GM19023 (cell line): ENCODE results near the gene LCE5A.
"Not testable (repeated sequence)": the region's sequence is repeated elsewhere in the genome, so short reads cannot be mapped to it uniquely, and the experiment has no call there.

Experiments
- ATAC-seq: cut with Tn5 transposase; IDR thresholded peaks from one replicate; pipeline ENCODE4 v1.9.1; 2021; ENCODE audit warnings: mild to moderate bottlenecking, moderate library complexity; ENCODE audit not compliant: unreplicated experiment

Gene LCE5A, protein sequence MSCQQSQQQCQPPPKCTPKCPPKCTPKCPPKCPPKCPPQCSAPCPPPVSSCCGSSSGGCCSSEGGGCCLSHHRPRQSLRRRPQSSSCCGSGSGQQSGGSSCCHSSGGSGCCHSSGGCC

DNA sequence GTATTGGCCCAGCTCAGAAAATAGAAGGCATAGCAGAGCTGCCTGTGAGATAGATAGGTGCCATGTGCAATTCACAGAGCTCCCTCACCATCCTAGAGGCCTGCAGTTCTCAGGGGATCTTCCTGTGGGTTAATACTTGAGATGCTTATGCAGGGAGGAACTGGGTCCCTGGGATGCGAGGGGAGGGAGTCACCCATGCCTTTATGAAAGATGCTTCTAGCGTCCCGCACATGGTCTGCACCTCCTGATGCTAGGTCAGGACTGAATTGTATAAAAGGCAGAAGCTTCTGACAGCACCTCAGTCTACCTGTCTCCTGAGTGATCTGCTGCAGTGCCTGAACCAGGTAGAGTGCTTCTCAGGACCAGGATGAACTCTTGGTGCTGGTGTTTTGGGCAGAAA lies at the start of gene LCE5A:
LCE5A (plus strand) TSS at position 301 of the 400 bp plus-strand sequence. CDS start 732 bp downstream, outside the sequence.
- no peak for ATAC-seq

DNA sequence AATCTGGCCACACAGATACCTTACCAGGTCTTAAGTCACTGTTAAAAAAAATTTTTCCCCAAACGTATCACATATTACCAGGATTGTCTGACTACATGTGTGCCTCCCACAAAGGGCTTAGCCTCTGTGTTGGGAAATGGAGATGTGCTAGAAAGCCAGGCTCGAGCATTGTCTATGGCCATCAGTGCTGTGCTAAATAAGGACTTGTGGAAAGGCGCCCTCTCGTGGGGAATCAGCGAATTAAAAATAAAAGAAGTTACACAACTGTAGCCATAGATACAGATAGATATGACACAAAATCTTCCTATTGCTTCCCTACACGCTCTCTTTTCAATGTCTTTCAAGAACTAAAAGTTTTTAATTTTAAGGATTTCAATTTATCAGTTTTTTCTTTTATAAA lies 49.1 kb upstream of the LCE5A start:
- no peak for ATAC-seq

DNA sequence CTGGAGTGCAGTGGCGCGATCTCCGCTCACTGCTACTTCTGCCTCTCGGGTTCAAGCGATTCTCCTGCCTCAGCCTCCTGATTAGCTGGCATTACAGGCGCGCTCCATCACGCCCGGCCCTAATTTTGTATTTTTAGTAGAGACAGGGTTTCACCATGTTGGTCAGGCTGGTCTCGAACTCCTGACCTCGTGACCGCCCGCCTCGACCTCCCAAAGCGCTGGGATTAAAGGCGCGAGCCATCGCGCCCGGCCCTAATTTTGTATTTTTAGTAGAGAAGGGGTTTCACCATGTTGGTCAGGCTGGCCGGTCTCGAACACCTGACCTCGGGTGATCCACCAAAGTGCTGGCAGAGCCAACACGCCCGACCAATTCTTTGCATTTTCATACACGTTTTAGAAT lies 48.0 kb upstream of the LCE5A start:
- no peak for ATAC-seq

DNA sequence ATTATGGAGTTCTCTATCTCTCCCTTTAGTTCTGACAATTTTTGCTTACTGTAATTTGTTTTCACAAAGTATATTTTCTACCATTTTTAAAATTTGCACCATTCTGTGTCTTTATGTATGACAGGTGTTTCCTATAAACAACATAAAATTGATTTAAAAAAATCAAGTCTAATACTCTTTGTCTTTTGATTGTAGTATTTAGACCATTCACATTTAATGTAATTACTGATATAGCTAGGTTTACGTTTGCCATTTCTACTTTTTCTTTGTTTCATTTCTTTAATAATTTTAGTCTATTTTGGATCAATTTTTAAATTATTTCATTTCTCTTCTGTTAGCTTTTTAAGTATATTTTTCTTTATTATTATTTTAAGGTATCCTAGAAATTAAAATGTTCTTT lies 44.4 kb upstream of the LCE5A start:
- no peak for ATAC-seq

DNA sequence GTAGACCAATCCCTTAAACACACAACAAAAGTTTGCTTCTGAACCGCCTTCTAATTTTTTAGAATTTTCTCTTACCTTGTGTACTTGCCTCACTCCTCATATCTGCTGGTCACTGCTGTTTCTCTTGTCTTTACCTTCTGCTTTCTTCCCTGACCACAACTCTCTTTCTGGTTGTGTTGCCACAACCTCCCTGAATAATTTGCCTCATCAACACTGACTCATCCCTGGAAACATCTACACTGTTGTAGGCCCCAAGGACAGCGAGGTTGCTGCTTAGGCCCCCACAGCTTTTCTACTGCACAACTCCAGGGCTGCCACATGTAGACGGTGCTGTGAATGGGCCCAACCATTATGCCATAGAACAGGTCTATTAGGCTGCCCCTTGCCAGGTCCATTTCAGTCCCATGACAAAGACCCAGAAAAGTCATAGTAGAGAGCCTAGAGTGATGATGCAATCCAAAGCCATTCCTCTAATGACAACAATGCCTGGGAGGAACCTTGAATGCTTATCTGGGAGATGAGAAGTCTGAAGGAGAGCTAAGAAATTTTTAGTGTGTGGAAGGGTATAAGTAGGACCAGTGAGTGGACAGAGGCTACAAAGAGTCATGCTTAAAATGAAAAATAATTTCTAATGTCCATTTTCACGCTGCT lies 36.6 kb upstream of the LCE5A start:
- no peak for ATAC-seq

DNA sequence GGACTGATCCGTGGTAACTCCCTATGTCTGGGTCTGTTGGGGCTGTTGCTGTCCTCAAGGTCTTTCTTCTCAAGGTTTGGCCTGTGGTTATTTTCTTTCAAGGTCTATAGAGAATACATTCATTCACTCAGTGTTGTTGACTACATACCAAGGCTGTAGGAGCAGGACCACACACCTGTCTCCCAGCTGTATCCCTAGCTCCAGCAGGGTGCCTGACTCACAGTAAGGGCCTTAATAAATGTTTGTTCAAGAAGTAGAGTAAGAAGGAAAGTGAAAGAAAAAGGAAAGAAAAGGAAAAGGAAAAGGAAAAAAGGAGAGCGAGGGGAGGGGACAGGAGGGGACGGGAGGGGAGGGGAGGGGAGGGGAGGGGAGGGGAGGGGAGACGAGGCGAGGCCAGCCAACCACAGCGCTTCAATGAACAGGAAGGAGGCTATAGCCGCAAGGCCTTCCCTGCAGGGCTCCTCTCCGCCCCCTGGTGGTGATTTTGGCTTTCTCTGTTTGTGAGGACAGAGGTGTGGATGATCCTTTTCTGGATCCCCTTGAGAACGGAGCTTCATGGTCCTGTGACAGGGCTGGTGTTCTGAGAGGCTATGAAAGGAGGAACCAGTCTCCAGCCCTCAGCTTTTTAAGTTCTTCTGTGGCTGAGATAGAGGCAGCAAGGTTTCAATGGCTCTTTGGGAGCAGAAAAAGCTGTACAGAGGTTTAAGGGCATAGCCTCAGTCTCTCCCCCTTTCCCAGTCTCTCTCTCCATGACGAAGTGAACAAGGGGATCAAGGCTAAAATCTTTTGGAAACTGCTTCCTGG lies 30.6 kb upstream of the LCE5A start:
- no peak for ATAC-seq

DNA sequence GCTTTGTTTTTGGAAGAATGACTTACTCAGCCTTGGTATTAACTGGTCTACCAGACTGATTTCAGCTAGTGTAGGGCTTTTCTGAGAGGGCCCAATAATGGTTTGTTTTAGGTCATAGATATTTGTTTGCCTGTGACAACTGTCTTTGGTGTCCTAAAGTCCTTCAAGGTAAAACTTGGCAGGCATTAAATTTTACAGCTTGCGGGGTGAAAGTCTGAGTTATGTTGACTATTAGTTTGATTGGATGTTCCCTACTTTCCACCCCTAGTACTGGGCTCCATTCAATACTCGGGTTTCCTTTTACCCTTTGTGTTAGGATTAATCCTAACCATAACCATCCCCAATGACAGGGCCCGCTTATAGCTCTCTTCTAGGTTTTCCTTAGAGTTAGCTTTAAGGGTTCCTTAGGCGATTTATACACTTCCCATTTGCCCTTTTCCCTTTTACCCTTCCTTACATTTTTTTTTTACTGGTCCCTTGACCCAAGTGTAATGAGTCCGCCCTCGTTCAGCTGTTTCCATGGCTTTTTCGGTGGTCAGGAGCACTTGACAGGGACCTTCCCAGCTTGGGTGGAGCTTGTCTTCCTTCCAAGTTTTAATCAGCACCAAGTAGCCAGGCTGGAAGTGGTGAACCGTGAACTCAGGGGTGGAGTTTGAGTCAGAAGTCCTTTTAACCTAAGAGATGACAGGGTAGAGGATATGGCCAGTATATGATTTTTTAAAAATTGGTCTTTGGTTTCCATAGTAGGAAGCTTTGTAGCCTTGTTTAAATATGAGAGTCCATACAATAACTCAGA lies 28.5 kb upstream of the LCE5A start:
- no peak for ATAC-seq

DNA sequence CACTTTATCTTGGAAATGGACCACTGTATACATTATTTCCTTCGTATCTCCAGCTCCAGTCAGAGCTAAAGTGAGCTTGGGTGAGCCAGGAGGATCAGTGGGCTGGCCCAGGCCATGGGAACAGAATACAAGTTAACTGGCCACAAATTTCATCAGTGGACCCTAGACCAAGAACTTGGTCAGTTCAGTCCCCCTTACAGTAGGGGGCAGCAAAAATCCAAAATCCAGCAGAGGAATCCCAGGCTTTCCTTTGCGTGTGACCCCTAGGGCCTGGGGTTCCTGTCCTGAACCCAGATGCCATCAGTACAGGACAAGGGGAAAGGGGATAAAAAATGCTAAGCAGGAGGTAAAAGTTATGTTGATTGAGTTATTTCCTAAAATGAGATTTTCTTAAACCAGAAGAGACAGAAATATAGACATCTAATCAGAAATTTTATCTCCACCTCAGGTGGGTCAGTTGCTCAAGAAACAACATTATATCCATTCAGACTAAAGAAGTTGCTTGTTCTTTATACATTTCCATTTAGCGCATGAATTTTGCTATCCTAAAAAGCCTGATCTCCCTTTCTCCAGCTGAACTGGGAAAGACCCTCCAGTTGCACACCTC lies 24.1 kb upstream of the LCE5A start:
- no peak for ATAC-seq

DNA sequence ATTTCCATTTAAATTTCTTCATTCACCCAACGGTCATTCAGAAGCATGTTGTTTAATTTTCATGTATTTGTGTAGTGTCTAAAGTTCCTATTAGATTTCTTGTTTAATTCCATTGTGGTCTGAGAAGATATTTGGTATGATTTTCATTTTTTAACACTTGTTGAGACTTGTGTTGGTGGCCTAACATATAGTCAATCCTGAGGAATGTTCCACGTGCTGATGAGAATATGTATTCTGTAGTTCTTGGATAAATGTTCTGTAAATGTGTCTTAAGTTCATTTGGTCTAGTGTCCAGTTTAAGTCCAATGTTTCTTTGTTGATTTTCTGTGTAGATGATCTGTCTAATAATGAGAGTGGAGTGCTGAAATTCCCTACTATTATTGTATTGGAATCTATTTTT lies 22.7 kb upstream of the LCE5A start:
- ATAC-seq: no peak

DNA sequence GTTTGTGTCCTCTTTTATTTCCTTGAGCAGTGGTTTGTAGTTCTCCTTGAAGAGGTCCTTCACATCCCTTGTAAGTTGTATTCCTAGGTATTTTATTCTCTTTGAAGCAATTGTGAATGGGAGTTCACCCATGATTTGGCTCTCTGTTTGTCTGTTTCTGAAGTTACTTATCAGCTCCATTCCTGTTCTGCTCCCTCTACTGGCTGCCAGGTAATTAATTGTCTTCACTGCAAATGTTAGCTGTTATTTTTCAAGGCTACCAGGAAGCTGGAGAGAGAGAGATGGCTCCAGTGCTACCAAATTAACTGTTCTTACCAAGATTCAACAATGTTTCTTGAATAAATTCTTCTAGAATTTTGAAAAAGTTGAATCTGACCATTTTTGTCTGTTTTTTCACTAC lies 19.1 kb upstream of the LCE5A start:
- not testable (repeated sequence) for ATAC-seq

DNA sequence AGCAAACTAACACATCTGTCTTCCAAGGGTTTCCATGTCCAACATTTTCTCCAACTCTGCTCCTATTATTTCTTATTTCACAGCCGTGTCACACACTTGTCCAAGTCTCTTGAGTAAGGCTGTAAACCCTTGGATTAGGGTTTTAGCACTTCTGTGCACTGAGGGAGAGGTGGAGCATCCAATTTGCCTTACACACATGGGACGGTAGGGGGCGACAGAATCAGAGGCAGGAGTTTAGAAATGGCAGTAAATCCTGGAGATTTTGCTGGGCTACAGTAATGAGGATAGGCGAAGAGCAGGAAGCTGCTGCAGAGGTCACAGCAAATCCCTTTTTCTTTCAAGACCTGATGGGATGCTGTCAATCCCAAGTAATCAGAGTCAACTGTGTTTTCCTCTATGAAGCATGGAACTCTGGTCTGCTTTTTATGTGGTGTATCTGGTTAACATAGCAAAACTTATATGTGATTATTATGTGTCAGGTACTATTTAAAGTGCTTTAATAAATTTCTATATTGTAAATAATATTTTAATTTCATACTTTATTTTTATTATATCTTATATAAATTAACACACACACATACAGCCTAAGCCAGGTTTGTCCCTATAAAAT lies 15.4 kb upstream of the LCE5A start:
- no peak for ATAC-seq

DNA sequence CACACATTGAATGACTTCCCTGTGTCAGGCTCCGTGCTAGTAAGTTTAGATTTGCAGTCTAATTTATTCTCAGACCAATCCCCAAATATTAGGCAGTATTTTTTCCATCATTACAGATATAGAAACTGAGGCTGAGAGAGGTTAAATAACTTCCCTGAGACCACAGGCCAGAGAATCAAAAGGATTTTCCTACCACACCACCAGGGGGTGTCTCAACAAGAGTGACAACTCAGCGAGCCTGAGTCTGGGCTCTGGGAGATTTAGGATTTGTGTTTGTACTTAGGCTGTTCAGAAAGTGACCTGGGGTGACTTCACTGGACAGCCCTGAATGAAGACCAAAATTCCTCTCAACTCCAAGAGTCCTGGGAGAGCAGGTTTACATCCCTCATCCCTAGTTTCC lies 13.3 kb upstream of the LCE5A start:
- ATAC-seq: no peak

DNA sequence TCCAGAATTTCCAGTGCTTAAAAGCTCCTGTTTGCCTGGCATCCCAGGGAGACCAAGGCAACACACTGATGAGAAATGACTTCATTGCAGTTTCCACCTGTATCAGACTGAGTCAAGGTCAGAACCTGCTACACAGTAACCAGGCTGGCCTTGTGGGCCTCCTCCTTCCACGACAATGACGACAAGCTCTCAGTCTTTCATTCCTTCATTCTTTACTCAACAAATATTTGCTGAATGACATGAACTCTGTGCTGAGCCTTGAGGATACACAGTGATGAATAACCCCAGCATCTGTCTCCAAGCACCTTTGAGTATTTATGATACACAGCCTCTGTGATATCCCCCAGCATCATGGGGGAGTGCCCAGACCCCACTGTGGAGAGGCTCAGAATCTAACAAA lies 8.9 kb upstream of the LCE5A start:
- ATAC-seq: no peak

DNA sequence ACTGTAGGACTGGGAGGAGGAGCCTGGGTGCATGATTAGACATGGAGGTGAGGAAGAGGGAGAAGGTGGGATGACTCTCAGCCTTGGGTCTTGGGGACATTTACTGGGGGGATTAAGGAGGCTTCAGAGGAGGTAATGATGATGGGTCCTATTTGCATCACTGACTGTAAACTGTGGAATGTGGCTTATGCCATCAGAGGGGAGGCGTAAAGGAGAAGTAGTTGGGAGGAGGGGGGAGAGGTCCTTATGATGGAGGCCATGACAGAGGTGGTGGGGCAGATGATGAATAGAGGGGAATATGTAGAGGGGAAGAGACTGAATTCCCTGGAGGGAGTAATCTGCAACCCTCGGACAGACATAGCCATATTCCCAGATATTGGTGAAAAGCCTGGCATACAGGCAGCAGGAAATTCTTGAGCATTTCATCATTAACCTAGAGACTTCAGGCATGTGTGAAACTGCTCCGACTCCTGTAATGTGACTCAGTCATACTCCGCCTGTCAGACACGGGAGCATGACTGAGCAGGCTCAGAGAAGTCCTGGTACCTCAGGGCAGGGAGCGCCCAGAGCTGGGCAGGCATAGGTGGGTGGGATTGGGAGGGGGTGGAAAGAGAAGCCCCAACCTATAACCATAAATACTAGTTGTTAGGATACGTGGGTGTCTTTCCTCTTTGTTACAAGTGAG lies 8.0 kb upstream of the LCE5A start:
- no peak for ATAC-seq

DNA sequence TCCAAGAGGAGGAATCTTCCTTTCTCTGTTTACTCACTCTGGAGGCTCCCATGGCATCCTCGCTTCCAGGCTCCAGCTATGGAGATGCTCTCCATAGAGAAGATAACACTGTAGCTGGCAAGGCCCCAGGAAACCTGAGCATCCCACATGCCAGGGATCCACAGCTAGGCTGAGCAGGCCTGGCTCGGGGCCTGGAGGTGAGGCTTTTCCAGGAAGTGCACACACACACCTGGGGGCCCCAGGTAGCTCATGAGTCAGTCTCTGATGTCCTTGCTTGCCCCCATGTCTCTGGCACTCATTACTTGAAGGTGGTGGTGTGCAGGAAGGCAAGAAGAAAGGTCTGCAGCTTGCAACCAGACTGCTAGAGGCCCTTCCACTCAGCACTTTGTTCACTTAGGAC lies 5.5 kb upstream of the LCE5A start:
- ATAC-seq: no peak

DNA sequence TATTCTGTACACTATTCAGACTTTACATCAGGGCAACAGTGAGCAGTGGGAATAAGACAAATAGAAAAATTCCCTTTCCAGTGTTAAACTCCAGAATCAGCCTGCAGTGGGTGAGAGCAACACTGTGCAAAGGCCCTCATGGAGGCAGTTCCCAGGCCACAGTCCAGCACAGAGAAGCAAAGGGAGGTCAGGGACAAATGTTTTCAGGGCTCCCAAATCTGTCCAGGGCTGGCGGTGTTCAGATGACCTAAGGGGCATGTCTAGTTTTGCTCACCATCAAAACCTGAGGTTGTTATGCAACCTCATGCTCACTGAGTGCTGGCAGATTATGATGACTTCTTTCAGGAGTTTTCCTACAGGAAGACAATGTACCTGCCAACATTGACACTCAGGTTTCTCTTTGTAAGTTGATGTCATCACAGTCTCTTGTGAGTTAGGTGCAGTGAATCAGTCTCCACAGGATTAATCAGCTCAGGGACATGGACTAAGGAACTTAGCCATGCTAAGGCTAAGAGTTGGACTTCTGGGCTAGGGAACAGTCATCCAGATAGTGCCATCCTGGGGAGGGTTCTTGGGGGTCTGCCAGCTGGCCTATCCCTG lies 3.6 kb upstream of the LCE5A start:
- no peak for ATAC-seq

DNA sequence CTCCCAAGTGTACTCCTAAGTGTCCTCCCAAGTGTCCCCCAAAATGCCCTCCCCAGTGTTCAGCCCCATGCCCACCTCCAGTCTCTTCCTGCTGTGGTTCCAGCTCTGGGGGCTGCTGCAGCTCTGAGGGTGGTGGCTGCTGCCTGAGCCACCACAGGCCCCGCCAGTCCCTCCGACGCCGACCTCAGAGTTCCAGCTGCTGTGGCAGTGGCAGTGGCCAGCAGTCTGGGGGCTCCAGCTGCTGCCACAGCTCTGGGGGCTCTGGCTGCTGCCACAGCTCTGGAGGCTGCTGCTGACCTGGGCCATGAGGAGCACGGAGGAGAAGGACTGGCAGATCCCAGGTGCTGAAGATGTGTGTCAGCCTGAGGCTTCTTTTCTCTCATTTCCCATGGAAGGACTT lies 993 bp downstream of the LCE5A start:
- ATAC-seq: no peak

DNA sequence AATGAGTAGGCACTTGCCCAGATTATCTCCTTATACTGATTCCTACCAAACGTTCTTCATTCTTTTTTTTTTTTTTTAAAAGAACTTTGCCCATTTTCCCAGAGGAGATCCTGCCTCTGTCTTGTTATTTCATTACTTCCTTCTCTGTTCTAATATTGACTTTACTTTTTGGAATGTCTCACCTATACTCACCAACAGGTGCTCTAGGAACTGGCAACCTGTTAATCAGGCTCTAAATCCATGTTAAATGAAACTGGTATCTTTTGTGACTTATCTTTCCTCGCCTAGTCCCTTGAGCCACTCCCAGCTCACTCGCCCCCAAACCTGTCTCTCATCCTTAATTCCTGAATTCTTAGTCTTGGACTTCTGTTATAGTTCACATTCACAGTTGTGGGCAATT lies 2.5 kb downstream of the LCE5A start:
- ATAC-seq: no peak

DNA sequence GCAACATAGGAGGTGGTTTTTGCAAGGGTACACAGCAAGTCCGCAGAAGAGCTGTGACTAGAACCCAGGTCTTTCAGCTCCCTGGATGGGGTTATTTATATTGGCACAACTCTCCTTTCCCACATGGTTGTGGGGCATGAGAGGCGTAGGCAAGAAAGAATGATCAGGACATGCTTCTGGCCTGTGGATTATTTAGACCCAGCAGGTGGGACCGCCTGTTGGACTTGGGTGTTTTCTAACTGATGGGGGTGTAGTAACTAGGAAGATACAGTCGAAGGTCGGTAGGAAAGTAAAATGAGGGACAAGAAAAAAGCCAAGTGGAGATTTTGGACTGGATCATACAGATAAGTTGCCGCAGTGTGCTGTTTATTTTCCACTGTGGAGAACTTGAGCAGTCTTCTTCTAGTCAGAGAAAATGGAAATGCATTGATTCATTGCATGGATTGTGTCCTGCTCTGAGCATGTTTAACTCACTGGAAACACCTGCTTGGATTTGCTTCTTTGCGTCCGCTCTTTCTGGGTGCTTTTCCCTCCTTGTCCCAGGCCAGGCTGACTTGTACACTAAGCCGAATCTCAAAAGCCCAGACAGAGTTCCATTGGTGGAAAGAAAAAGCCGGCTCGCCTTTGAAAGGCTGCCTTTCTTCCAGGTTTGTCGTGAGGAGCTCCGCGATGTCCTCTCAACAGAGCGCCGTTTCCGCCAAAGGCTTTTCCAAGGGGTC lies 4.3 kb downstream of the LCE5A start:
- ATAC-seq: no peak
